Large intestine (tissue), 3 donors: Measurements from ENCODE around the gene SLC23A2. TPM values are rescaled to one million over a fixed set of nuclear protein-coding genes. Genes with fewer than 3 reads are reported as not detected.

Source experiments
- DNase-seq, 2 donors: peaks; one replicate each; pipeline versions ENCODE4 v3.0.0 to v3.0.0-alpha.2; 2013
- H3K27ac ChIP-seq: one replicate; pipeline ENCODE4 v1.5.1; 2013; ENCODE audit warnings: low read length
- H3K27me3 ChIP-seq: 2 replicates; pipeline ENCODE4 v1.6.1; 2013; ENCODE audit warnings: low read length; ENCODE audit not compliant: control insufficient read depth, insufficient read depth
- H3K36me3 ChIP-seq: 2 replicates; pipeline ENCODE4 v1.6.1; 2013; ENCODE audit warnings: low read length; ENCODE audit not compliant: control insufficient read depth, insufficient read depth
- H3K4me1 ChIP-seq: one replicate; pipeline ENCODE4 v1.6.1; 2013; ENCODE audit warnings: low read length; ENCODE audit not compliant: control insufficient read depth, insufficient read depth
- H3K4me3 ChIP-seq: one replicate; pipeline ENCODE4 v1.5.1; 2013; ENCODE audit warnings: low read length
- H3K9me3 ChIP-seq: one replicate; pipeline ENCODE4 v1.6.1; 2013; ENCODE audit warnings: mild to moderate bottlenecking, low read depth, low read length, moderate library complexity; ENCODE audit not compliant: control insufficient read depth
- WGBS: methylation state at CpG from one replicate; pipeline ENCODE4 v1.1.5; 2013; ENCODE audit warnings: low lambda C conversion rate; ENCODE audit not compliant: insufficient coverage; 5-methylcytosine and 5-hydroxymethylcytosine counted together
- polyA plus RNA-seq: library from polyadenylated mRNA; unstranded; fragments of 120-200 nt; gene quantifications from one replicate; pipeline ENCODE4 v1.2.1, GENCODE V29; 2013

Gene SLC23A2
- polyA plus RNA-seq, 1 donor: 11.3 TPM

DNA sequence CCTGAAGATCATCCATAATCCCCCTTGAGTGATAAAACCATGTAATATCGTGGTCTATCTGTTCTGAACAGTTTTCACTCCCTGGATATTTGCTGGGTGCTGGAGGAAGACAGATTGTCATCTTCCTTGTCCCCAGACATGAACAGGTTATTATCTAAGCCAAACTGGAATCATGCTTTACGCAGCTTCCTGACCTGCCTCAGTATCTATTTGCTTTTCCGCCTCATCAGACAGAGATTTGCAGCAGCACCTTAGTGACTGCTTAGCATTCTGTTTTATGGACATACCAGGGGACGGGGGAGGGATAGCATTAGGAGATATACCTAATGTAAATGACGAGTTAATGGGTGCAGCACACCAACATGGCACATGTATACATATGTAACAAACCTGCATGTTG lies 124.6 kb downstream of the SLC23A2 start:
- no peak for DNase-seq
- Histone ChIP-seq H3K36me3 (peaks cover 26% of the 10 kb centered on the region), H3K9me3 (no peaks in the 10 kb centered on the region), H3K4me1 (no peaks in the 10 kb centered on the region), H3K27me3 (no peaks in the 10 kb centered on the region), H3K27ac (no peak overlapping the region), H3K4me3 (no peak overlapping the region)
- WGBS: no CpG with 5 or more reads among the region's 5 CpGs

DNA sequence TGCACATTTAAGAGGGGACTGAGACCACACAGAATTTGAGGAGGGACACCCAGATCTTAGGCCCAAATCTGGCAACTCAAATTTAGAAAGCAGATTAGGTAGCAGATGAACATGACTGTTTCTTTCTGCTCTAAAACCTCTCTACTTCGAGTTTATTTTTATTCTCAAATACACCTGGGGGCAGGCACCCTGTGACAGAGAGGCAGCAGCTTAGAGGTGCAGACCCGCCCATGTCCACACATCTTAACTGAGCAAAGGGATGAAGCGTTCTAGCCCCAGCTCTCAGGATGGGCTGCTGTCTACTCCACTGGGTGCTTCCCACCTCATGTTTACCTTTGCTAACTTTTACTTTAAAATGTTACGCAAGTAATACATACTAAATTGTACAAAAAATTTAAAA lies 125.0 kb downstream of the SLC23A2 start:
- Histone ChIP-seq H3K36me3 (peaks cover 26% of the 10 kb centered on the region), H3K4me1 (no peaks in the 10 kb centered on the region)

DNA sequence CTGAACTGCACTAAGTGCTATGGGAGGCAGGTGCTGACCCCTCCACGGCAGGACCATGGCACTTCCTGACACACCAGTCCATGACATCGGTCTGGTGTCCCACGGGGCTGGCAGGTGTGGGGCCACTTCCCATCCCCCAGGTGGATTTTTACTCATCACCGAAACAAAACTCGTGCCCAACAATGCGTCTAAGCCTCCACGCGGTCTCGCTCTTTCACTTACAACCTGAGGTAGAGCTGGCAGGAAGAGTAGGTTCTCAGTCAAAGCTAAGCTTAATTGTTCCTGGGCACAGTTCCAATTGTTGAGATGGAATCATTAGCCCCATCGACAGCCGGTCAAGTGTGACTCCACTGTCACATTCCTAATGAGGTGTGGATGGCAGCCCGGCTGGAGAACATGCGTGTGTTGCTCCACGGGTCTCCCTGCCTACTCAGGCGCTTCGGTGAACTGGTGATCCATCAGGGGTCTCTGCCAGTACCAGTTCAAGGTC lies 125.7 kb downstream of the SLC23A2 start:
- peaks cover 25% of the 10 kb centered on the region for H3K36me3 ChIP-seq
- no peaks in the 10 kb centered on the region for H3K27me3 ChIP-seq
- no peaks in the 10 kb centered on the region for H3K4me1 ChIP-seq
- DNase-seq: no peak
- H3K9me3 ChIP-seq: no peaks in the 10 kb centered on the region
- no CpG with 5 or more reads among the region's 16 CpGs for WGBS
- H3K4me3 ChIP-seq: no peak overlapping the region
- no peak overlapping the region for H3K27ac ChIP-seq

More for the DNA sequence above, 125.0 kb downstream of the SLC23A2 start:
- H3K9me3 ChIP-seq: no peaks in the 10 kb centered on the region
- H3K27me3 ChIP-seq: no peaks in the 10 kb centered on the region
- H3K4me3 ChIP-seq: no peak overlapping the region
- H3K27ac ChIP-seq: no peak overlapping the region
- WGBS: 90% methylated on average over 2 of the region's 4 CpGs
- DNase-seq: no peak

DNA sequence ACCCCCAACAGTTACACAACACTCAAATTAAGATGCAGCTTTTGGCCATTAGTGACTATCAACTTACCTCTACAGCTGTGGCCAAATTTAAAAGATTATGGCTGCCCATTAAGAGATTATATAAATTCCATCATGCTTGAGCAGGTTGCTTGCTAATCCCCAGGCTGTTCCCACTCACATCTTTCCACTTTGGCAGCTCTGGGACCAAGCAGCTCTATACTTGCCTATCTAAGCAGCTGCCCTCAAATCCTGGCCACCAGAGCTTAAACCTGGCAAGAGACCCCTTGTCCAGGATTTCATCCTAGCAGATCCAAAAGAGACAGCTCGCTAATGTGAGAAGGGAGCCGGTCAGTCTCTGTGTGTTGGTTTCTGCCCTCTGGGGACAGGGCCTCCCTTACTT lies 127.9 kb downstream of the SLC23A2 start:
- peaks cover 24% of the 10 kb centered on the region for H3K36me3 ChIP-seq

DNA sequence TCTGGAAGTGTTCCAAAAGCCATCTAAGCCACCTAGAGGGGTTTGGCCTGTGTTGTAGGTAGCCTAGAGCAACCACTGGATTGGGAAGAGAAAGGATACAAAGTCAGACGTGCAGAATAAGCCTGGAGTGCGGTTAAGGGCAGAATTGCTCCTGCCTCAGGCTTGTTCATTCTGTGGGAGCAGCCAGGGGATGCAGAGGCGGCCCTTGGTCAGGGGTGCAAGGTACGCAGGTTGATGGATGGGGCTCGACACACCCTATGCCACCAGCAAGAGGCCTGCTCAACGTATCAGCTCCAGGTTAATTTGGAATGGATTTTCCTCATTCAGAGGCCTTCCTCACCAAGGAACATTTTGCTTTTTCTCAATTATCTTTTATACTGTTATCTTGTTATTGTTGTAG lies 129.8 kb downstream of the SLC23A2 start:
- H3K4me3 ChIP-seq: no peak overlapping the region
- WGBS: no CpG with 5 or more reads among the region's 6 CpGs
- H3K27me3 ChIP-seq: no peaks in the 10 kb centered on the region
- no peak overlapping the region for H3K27ac ChIP-seq
- peaks cover 25% of the 10 kb centered on the region for H3K36me3 ChIP-seq
- H3K4me1 ChIP-seq: no peaks in the 10 kb centered on the region
- no peak for DNase-seq
- no peaks in the 10 kb centered on the region for H3K9me3 ChIP-seq

More for the DNA sequence above, 127.9 kb downstream of the SLC23A2 start:
- no CpG with 5 or more reads among the region's 2 CpGs for WGBS
- no peak overlapping the region for H3K27ac ChIP-seq
- H3K27me3 ChIP-seq: no peaks in the 10 kb centered on the region
- H3K4me3 ChIP-seq: no peak overlapping the region
- DNase-seq: no peak
- no peaks in the 10 kb centered on the region for H3K9me3 ChIP-seq
- H3K4me1 ChIP-seq: no peaks in the 10 kb centered on the region

DNA sequence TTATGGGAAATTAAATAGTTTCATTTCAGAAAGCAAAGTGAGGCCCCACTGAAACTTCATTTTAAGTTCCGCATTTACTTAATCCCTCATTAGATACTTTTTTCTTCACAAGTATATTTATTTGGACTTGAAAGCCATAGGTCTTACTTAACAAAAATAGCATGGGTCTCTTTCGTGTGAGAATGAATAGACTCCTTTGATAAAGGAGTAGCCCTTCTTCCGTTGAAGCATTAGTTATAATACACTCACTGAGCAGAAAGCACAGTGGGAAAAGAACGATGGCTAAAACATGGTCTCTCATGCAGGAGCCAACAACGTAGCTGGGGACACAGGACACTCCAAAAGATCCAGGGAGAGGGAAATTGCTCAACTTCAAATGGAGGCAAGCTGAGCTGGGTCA lies 130.4 kb downstream of the SLC23A2 start:
- Histone ChIP-seq H3K36me3 (peaks cover 28% of the 10 kb centered on the region), H3K4me3 (no peak overlapping the region), H3K27ac (no peak overlapping the region), H3K27me3 (no peaks in the 10 kb centered on the region), H3K9me3 (no peaks in the 10 kb centered on the region), H3K4me1 (no peaks in the 10 kb centered on the region)
- 94% methylated on average over 3 of the region's 5 CpGs for WGBS
- DNase-seq: no peak

DNA sequence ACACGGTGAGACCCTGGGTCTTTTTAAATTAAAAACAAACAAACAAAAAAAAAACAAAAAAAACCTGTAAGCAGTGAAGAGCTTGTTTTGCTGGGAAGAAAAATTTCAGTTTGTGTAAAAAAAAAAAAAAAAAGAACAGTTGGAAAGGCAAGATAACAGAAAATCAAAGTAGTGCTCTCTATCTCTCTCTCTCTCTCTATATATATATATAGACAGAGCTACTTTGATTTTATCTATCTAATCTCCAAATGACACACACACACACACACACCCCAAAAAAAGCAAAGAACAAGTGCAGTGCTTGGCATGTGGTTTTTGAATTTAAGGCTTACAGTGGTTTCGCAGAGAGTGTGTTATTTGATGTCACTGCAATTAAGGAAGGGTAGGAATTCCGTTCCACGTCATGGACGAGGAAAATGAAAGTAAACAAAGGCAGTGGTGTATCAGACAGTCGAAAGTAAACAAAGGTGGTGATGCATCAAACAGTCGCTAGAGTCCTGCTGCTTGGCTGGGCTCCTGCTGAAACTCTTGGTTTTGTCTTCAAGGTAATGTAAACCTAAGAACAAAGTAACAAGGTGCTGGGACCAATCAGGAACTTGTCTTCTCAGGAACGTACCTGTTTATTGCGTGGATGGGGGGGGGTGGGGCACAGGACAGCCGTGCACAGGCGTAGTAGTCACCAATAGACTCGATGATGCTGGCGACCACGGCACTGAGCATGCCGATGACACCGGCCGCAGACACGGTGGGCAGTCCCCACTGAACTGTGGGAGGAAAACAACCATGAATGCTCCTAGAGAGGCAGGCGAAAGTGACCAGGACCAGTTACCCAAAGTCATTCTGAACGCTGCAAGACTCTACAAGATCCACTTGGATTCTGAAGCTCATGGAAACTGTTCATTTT lies 131.8 kb downstream of the SLC23A2 start:
- no peaks in the 10 kb centered on the region for H3K9me3 ChIP-seq
- H3K36me3 ChIP-seq: peaks cover 27% of the 10 kb centered on the region
- peak; percentile 12 to 35 for DNase-seq
- H3K4me1 ChIP-seq: no peaks in the 10 kb centered on the region
- no peak overlapping the region for H3K4me3 ChIP-seq
- WGBS: 55% methylated on average over 4 of the region's 20 CpGs
- H3K27ac ChIP-seq: no peak overlapping the region
- H3K27me3 ChIP-seq: no peaks in the 10 kb centered on the region

DNA sequence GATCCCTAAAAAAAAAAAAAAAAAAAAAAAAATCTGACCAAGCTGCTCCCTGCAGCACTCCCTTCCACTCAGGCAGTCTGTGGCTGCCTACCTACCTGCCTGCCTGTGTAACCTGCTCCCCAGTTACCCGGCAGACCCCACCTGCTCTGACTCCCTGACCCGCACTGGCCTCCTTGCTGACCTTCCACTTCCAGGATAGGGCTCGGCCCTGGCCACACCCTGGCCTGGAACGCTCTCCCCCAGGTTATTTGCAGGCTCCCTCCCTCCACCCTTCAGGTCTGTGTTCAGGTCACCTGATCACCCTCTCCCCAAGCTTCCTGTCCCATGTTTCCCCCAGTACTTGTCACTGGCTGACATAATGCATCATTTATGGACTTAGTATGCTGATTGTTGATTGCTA lies 134.3 kb downstream of the SLC23A2 start:
- no CpG with 5 or more reads among the region's 4 CpGs for WGBS
- no peak overlapping the region for H3K27ac ChIP-seq
- H3K27me3 ChIP-seq: no peaks in the 10 kb centered on the region
- peaks cover 19% of the 10 kb centered on the region for H3K36me3 ChIP-seq
- no peaks in the 10 kb centered on the region for H3K4me1 ChIP-seq
- H3K9me3 ChIP-seq: no peaks in the 10 kb centered on the region
- DNase-seq: peak in 1 of 2 donors; percentile 6
- H3K4me3 ChIP-seq: no peak overlapping the region

DNA sequence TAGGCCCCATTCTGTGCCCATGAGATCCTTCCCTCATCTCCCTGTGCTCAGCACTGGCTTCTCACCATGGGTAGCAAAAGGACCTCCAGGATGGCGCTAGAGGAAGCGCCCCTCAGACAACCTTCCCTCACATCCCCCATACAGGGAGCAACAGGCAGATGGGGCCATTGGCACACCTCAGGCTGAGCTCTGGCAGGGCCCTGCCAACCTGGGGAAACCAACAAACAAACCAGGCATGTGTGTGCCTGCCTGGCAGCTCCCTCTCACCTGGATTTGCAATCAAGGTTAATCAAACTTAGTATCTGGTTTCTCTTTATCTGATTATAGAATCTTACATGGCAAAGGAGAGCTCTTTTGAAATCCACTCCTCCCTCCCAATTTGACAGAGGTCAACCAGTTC lies 134.9 kb downstream of the SLC23A2 start:
- H3K4me1 ChIP-seq: no peaks in the 10 kb centered on the region
- DNase-seq: no peak
- peaks cover 24% of the 10 kb centered on the region for H3K36me3 ChIP-seq
- no peaks in the 10 kb centered on the region for H3K9me3 ChIP-seq
- no peak overlapping the region for H3K4me3 ChIP-seq
- no CpG with 5 or more reads among the region's 2 CpGs for WGBS
- no peaks in the 10 kb centered on the region for H3K27me3 ChIP-seq
- no peak overlapping the region for H3K27ac ChIP-seq

DNA sequence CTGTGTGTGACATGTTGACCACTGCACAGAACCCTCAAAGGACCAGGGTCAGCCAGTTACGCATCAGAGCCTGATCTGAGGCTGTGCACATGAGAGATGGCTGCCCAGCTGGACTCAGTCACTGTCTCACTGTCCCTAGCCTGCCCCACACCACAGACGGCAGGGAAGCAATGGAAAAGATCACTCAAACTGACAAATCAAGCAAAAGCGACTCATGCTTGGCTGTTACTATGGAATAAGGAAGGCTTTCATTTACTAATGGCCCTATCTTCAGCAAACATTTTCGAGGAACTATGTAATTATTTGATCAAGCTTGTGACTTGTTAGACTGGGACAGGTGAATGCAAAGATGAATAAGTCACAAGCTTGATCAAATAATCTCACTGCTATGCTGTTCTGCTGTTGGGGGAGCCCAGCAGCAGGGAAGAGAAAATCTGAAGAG lies 137.0 kb downstream of the SLC23A2 start:
- Histone ChIP-seq H3K36me3 (peaks cover 33% of the 10 kb centered on the region), H3K4me1 (no peaks in the 10 kb centered on the region), H3K9me3 (no peaks in the 10 kb centered on the region), H3K27me3 (no peaks in the 10 kb centered on the region), H3K4me3 (no peak overlapping the region), H3K27ac (no peak overlapping the region)
- WGBS: no CpG with 5 or more reads among the region's 4 CpGs
- DNase-seq: no peak
